ENCODE measurements around the gene SERF1A. TPM values are rescaled to one million over a fixed set of nuclear protein-coding genes. Genes with fewer than 3 reads are reported as not detected.

SERF1A gene
- total RNA-seq, 2 donors from 2014 or later = 3.8 to 8.9 TPM

Other genes with a start within 250 kb of the SERF1A start
- 10 to 100 TPM; 23.6 to 31.0 TPM for gene SMN1, start 24.4 kb downstream of the SERF1A start, total RNA-seq
- 10 to 100 TPM in 1 of 2 donors, 1 to 10 TPM in 1; 7.7 to 10.4 TPM for gene NAIP, start 124.7 kb downstream of the SERF1A start, total RNA-seq
- gene GTF2H2, start 167.0 kb downstream of the SERF1A start, total RNA-seq = 10 to 100 TPM; 13.0 to 30.2 TPM

Data from colonic mucosa (tissue), 2 donors.